Neuronal stem cell (in vitro differentiated cells): Measurements from ENCODE around the gene TP63.

Experiments used
- DNase-seq: peaks from one replicate; pipeline ENCODE4 v3.0.0-alpha.2; 2013; ENCODE audit warnings: low spot score
- H2AFZ ChIP-seq: one replicate; pipeline ENCODE4 v1.6.1; 2013; ENCODE audit warnings: mild to moderate bottlenecking, low read length, inconsistent platforms
- H2AK5ac ChIP-seq: 2 replicates; pipeline ENCODE4 v1.6.1; 2013; ENCODE audit warnings: low read depth, mild to moderate bottlenecking, inconsistent platforms, low read length, moderate library complexity, mixed read lengths
- H2BK120ac ChIP-seq: 2 replicates; pipeline ENCODE4 v1.6.1; 2013; ENCODE audit warnings: low read depth, mild to moderate bottlenecking, inconsistent platforms, low read length, moderate library complexity, mixed read lengths
- H2BK12ac ChIP-seq: one replicate; pipeline ENCODE4 v1.6.1; 2013; ENCODE audit warnings: low read length, inconsistent platforms
- H2BK15ac ChIP-seq: 2 replicates; pipeline ENCODE4 v1.6.1; 2013; ENCODE audit warnings: mild to moderate bottlenecking, low read length, inconsistent platforms, mixed read lengths
- H2BK5ac ChIP-seq: one replicate; pipeline ENCODE4 v1.6.1; 2013; ENCODE audit warnings: inconsistent platforms, mild to moderate bottlenecking, low read length, moderate library complexity
- H3K14ac ChIP-seq: one replicate; pipeline ENCODE4 v1.6.1; 2013; ENCODE audit warnings: low read length, inconsistent platforms
- H3K18ac ChIP-seq: 2 replicates; pipeline ENCODE4 v1.6.1; 2013; ENCODE audit warnings: low read length, inconsistent platforms
- H3K23ac ChIP-seq: 2 replicates; pipeline ENCODE4 v1.6.1; 2013; ENCODE audit warnings: low read depth, mild to moderate bottlenecking, mixed read lengths, low read length, inconsistent platforms; ENCODE audit not compliant: poor library complexity
- H3K27ac ChIP-seq: replicated peaks from 3 replicates; pipeline ENCODE4 v1.5.1; 2013; ENCODE audit warnings: low read length, inconsistent platforms
- H3K27me3 ChIP-seq, 3 experiments: 2 replicates each; pipeline ENCODE4 v1.6.1; 2013; ENCODE audit warnings: low read length in 3 of 3, mild to moderate bottlenecking in 2 of 3, inconsistent platforms in 1 of 3, low read depth in 1 of 3, mixed read lengths in 1 of 3, moderate library complexity in 1 of 3; ENCODE audit not compliant: control insufficient read depth in 3 of 3, insufficient read depth in 3 of 3
- H3K36me3 ChIP-seq, 2 donors: replicated peaks in 1 of 2; 2 replicates each; pipeline ENCODE4 v1.6.1; 2013; ENCODE audit warnings: low read length in 2 of 2; ENCODE audit not compliant: control insufficient read depth in 2 of 2, insufficient read depth in 2 of 2
- H3K4ac ChIP-seq: 2 replicates; pipeline ENCODE4 v1.6.1; 2013; ENCODE audit warnings: inconsistent platforms, mild to moderate bottlenecking, low read length, moderate library complexity
- H3K4me1 ChIP-seq, 2 donors: 1 replicate in 1 of 2; 2 replicates in 1 of 2; pipeline ENCODE4 v1.6.1; 2013; ENCODE audit warnings: low read length in 2 of 2, low read depth in 1 of 2; ENCODE audit not compliant: control insufficient read depth in 2 of 2, insufficient read depth in 1 of 2
- H3K4me2 ChIP-seq: one replicate; pipeline ENCODE4 v1.6.1; 2013; ENCODE audit warnings: mild to moderate bottlenecking, low read length, inconsistent platforms; ENCODE audit not compliant: insufficient read depth, poor library complexity, severe bottlenecking
- H3K4me3 ChIP-seq, 2 donors: 2 replicates each; pipeline ENCODE4 v1.5.1; 2013; ENCODE audit warnings: low read length in 2 of 2, mild to moderate bottlenecking in 2 of 2, inconsistent platforms in 1 of 2, moderate library complexity in 1 of 2
- H3K79me1 ChIP-seq: one replicate; pipeline ENCODE4 v1.6.1; 2013; ENCODE audit warnings: low read depth, mild to moderate bottlenecking, inconsistent platforms, low read length, moderate library complexity
- H3K9ac ChIP-seq: one replicate; pipeline ENCODE4 v1.6.1; 2013; ENCODE audit warnings: mild to moderate bottlenecking, low read depth, low read length, inconsistent platforms; ENCODE audit not compliant: poor library complexity
- H3K9me3 ChIP-seq, 2 donors: replicated peaks in 1 of 2; 2 replicates each; pipeline versions ENCODE3 to v1.6.1; 2013; ENCODE audit warnings: low read length in 2 of 2, mild to moderate bottlenecking in 2 of 2, inconsistent platforms in 1 of 2, low read depth in 1 of 2, mixed read lengths in 1 of 2, moderate library complexity in 1 of 2; ENCODE audit not compliant: control insufficient read depth in 2 of 2, insufficient read depth in 1 of 2
- H4K8ac ChIP-seq: one replicate; pipeline ENCODE4 v1.6.1; 2013; ENCODE audit warnings: low read depth, mild to moderate bottlenecking, inconsistent platforms, low read length, moderate library complexity
- H4K91ac ChIP-seq: one replicate; pipeline ENCODE4 v1.6.1; 2013; ENCODE audit warnings: low read length, low read depth, mild to moderate bottlenecking, inconsistent platforms; ENCODE audit not compliant: poor library complexity
- whole genome bisulfite sequencing, 2 donors: extraction: QIAGEN DNeasy Blood & Tissue Kit; methylation state at CpG; one replicate each; pipeline ENCODE4 v1.1.7; 2013; ENCODE audit warnings: missing lambda C conversion rate in 2 of 2, mixed read lengths in 1 of 2; ENCODE audit not compliant: insufficient read length in 2 of 2, insufficient replicate concordance in 1 of 2; ENCODE audit errors: extremely low coverage in 2 of 2; 5-methylcytosine and 5-hydroxymethylcytosine counted together

The TP63 gene

DNA sequence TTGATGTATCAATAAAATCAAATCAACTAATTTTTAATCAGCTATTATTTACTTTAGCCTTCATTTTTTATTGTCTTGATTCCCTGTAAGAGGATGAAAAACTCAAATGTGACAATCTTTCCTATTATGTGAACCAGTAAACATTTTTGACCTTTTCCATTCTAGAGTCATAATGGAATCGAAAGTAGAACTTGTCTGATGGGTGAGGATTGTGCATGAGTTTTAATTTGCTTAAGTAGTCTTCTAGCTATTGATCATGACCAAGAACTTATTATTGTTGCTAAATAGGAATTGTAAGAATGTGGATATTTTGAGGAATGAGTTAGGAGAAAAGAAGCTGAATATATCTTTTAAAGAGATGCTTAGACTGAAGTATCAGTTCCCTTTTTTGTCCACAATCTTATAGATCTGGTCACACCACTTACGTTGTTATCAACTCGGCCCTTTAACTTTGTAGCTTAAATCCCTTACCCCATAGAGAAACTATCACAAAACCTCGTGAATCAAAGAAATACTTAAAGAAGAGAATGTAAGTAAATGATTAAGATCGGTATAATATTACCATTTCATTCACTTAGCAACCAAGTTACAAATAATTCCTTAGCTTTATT lies 147.3 kb downstream of the TP63 start:
- no CpG with 5 or more reads among the region's 5 CpGs for WGBS, 2 donors
- H3K9ac ChIP-seq = no peak overlapping the region
- no peak overlapping the region for H3K4me3 ChIP-seq
- no peak overlapping the region for H3K4me2 ChIP-seq
- H2BK15ac ChIP-seq = no peak overlapping the region
- H3K9me3 ChIP-seq = no peaks in the 10 kb centered on the region
- H3K27me3 ChIP-seq = peaks cover 0 to 15% (median 3%) of the 10 kb centered on the region in 3 experiments
- no peak overlapping the region for H3K18ac ChIP-seq
- no peak overlapping the region for H3K4ac ChIP-seq
- H2BK120ac ChIP-seq = no peak overlapping the region
- no peak overlapping the region for H4K8ac ChIP-seq
- no peak overlapping the region for H3K14ac ChIP-seq
- H2AK5ac ChIP-seq = no peak overlapping the region
- H3K27ac ChIP-seq = no peak overlapping the region
- H2BK5ac ChIP-seq = no peak overlapping the region
- H3K36me3 ChIP-seq = no peaks in the 10 kb centered on the region
- peaks cover 0 to 1% of the 10 kb centered on the region in 2 donors for H3K4me1 ChIP-seq
- no peak overlapping the region for H3K23ac ChIP-seq
- DNase-seq = no peak
- no peak overlapping the region for H2BK12ac ChIP-seq
- H4K91ac ChIP-seq = no peak overlapping the region
- H3K79me1 ChIP-seq = no peaks in the 10 kb centered on the region
- no peak overlapping the region for H2AFZ ChIP-seq

DNA sequence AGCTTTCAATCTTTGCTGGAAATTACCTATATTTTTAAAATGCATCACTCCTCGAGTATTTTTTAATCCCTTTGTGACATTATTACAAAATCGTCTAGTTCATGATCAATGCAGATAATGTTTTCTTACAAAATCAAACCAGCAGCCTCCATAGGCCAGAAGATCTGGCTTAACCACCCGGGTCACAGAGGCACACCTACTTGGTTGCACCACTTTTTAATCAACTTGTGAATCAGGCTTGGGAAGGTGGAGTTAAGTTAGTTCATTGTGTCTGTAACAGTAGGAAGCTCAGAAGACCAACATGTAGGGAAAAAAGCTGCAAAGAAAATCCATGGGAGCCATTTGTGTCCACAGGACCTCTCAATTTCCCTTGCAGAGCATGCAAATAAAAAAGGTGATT lies 148.0 kb downstream of the TP63 start:
- Histone ChIP-seq H3K14ac (no peak overlapping the region), H2BK120ac (no peak overlapping the region), H3K4me1 (peaks cover 0 to 1% of the 10 kb centered on the region in 2 donors), H3K4me3 (no peak overlapping the region), H3K36me3 (no peaks in the 10 kb centered on the region), H2AFZ (no peak overlapping the region), H2BK12ac (no peak overlapping the region), H2BK5ac (no peak overlapping the region), H4K91ac (no peak overlapping the region), H3K9ac (no peak overlapping the region), H3K27me3 (peaks cover 0 to 15% (median 3%) of the 10 kb centered on the region in 3 experiments), H3K4me2 (no peak overlapping the region), H3K23ac (no peak overlapping the region), H2AK5ac (no peak overlapping the region), H3K79me1 (no peaks in the 10 kb centered on the region), H3K4ac (no peak overlapping the region), H4K8ac (no peak overlapping the region), H3K9me3 (no peaks in the 10 kb centered on the region), H3K27ac (no peak overlapping the region), H3K18ac (no peak overlapping the region), H2BK15ac (no peak overlapping the region)
- WGBS, 2 donors = no CpG with 5 or more reads among the region's 3 CpGs
- DNase-seq = no peak

DNA sequence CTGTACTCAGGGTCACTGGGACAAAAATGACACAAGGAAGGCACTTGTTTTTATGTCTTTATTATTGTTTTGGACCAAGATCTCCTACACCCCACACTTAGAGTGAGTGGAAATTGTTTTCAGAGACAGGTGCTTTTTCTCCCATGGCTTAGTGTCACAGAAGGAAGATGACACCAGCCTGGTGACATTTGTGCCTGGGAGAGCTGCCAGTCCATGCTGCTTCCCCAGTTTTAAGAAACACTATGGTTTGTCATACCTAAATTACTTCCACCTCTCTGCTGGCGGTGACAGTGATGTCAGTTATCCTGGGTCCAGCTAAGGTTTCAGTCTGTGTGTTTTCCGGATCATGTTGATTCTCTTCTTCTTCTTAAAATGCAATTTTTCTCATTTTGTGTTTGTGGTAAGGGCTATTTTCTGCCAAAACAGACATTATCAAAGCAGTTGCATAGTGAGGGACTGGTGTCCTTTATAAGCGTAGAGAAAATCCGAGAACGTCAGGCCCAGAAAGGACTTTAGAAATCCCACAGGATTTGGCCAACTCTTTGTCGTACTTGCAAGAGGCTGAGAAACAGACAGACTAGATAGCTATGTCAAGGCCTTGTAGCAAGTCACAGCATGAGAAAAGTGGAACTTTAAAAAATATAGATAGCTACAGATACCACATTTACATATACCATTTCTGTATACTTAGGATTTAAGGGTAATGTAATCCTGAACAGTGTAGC lies 149.5 kb downstream of the TP63 start:
- Histone ChIP-seq H3K4me1 (peaks cover 0 to 1% of the 10 kb centered on the region in 2 donors), H3K14ac (no peak overlapping the region), H3K9me3 (no peaks in the 10 kb centered on the region), H2BK15ac (no peak overlapping the region), H3K23ac (no peak overlapping the region), H4K91ac (no peak overlapping the region), H3K9ac (no peak overlapping the region), H3K4ac (no peak overlapping the region), H2BK12ac (no peak overlapping the region), H3K79me1 (no peaks in the 10 kb centered on the region), H3K18ac (no peak overlapping the region), H2AK5ac (no peak overlapping the region), H2BK120ac (no peak overlapping the region), H4K8ac (no peak overlapping the region), H2BK5ac (no peak overlapping the region), H3K27me3 (peaks cover 0 to 15% (median 3%) of the 10 kb centered on the region in 3 experiments), H3K27ac (no peak overlapping the region), H3K4me3 (no peak overlapping the region), H3K4me2 (no peak overlapping the region), H2AFZ (no peak overlapping the region), H3K36me3 (no peaks in the 10 kb centered on the region)
- WGBS, 2 donors = no CpG with 5 or more reads among the region's 6 CpGs
- DNase-seq = no peak

DNA sequence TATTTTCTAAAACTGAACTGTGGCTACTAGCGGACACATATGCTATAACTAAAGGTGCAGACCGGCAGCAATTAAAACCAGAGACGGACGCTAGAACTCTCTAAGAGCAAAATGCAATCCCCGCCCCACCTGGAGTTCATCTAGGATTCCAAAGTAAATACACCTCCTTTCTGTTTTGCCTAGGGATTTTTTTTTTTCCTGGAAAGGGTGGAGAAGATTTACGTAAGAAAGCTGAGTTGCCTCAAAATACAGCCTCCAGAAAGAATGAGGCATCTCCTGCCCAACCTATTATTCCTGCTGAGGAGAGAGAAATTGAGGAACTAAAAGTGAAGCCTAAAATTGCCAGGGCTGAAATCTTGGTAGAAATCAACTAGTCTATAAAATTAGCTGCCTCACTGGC lies 150.2 kb downstream of the TP63 start:
- Histone ChIP-seq H3K4me2 (no peak overlapping the region), H2BK5ac (no peak overlapping the region), H2AK5ac (no peak overlapping the region), H3K14ac (no peak overlapping the region), H3K18ac (no peak overlapping the region), H3K4ac (no peak overlapping the region), H3K9me3 (no peaks in the 10 kb centered on the region), H2BK120ac (no peak overlapping the region), H3K23ac (no peak overlapping the region), H2BK15ac (no peak overlapping the region), H3K79me1 (no peaks in the 10 kb centered on the region), H3K4me1 (peaks cover 0 to 1% of the 10 kb centered on the region in 2 donors), H3K27ac (no peak overlapping the region), H2BK12ac (no peak overlapping the region), H3K4me3 (no peak overlapping the region), H3K9ac (no peak overlapping the region), H4K91ac (no peak overlapping the region), H2AFZ (no peak overlapping the region), H3K36me3 (no peaks in the 10 kb centered on the region), H3K27me3 (peaks cover 0 to 13% (median 3%) of the 10 kb centered on the region in 3 experiments), H4K8ac (no peak overlapping the region)
- DNase-seq = no peak
- WGBS, 2 donors = no CpG with 5 or more reads among the region's 6 CpGs
